CD1c-positive myeloid dendritic cell (primary cell): ENCODE results near the gene TTLL11.

Experiments used
- DNase-seq: peaks from one replicate; pipeline ENCODE4 v3.0.0-alpha.2; 2016; ENCODE audit errors: extremely low spot score

Gene TTLL11

GRCh38 chr9:121773954-121774714 lies 319.0 kb downstream of the TTLL11 start:
- no peak for DNase-seq

GRCh38 chr9:121773286-121773953 lies 319.7 kb downstream of the TTLL11 start:
- DNase-seq: no peak

GRCh38 chr9:121772600-121773285 lies 320.4 kb downstream of the TTLL11 start:
- no peak for DNase-seq
